K562 (cell line): ENCODE data around the gene CYSTM1. TPM values are rescaled to one million over a fixed set of nuclear protein-coding genes. Genes with fewer than 3 reads are reported as not detected.

Experiments used
- ARID1B ChIP-seq: fragments of 450-650 bp; IDR thresholded peaks from 2 replicates; pipeline ENCODE4 v1.6.1; 2016; ENCODE audit warnings: antibody characterized with exemption, mild to moderate bottlenecking, inconsistent platforms
- ATF7 ChIP-seq: fragments of 450-650 bp; IDR thresholded peaks from 2 replicates; pipeline ENCODE4 v1.7.1; 2014; ENCODE audit warnings: mild to moderate bottlenecking, moderate library complexity
- BMI1 ChIP-seq: fragments of 150-350 bp; IDR thresholded peaks from 2 replicates; pipeline ENCODE4 v1.6.1; 2014; ENCODE audit warnings: low read length
- CHD2 ChIP-seq: IDR thresholded peaks from 2 replicates; pipeline ENCODE4 v1.6.1; 2011; ENCODE audit warnings: low read depth, low read length
- CREB1 ChIP-seq, 2 experiments: sonication (generic) in 1 of 2; formaldehyde crosslinking in 1 of 2; IDR thresholded peaks; 2 replicates each; pipeline versions ENCODE4 v1.6.1 to v1.8.0; 2012 to 2022; ENCODE audit warnings: inconsistent platforms in 1 of 2, mild to moderate bottlenecking in 1 of 2, missing genetic modification reagents in 1 of 2, moderate library complexity in 1 of 2
- CTCFL ChIP-seq: IDR thresholded peaks from 2 replicates; pipeline ENCODE4 v1.6.1; 2011; ENCODE audit warnings: borderline replicate concordance, low read depth, mild to moderate bottlenecking, moderate library complexity, low read length; ENCODE audit not compliant: insufficient read depth, poor library complexity, severe bottlenecking
- DEAF1 ChIP-seq: fragments of 450-650 bp; formaldehyde crosslinking; IDR thresholded peaks from 2 replicates; pipeline ENCODE4 v1.4.0; 2020; ENCODE audit warnings: mild to moderate bottlenecking, moderate library complexity
- HDAC2 ChIP-seq: fragments of 450-650 bp; IDR thresholded peaks from 2 replicates; pipeline ENCODE4 v1.6.1; 2016; ENCODE audit warnings: mild to moderate bottlenecking
- KDM1A ChIP-seq, 2 experiments: fragments of 450-650 bp; IDR thresholded peaks; 2 replicates each; pipeline ENCODE4 v1.6.1; 2016; ENCODE audit warnings: mild to moderate bottlenecking in 2 of 2
- MED1 ChIP-seq: sonication (generic); formaldehyde crosslinking; IDR thresholded peaks from 2 replicates; pipeline ENCODE4 v1.8.1; 2023; ENCODE audit warnings: missing genetic modification reagents, borderline replicate concordance
- NELFE ChIP-seq: IDR thresholded peaks from 2 replicates; pipeline ENCODE4 v1.6.1; 2011; ENCODE audit warnings: mild to moderate bottlenecking; ENCODE audit not compliant: insufficient read depth, insufficient read length
- NFRKB ChIP-seq: fragments of 450-650 bp; IDR thresholded peaks from 2 replicates; pipeline ENCODE4 v1.6.1; 2016; ENCODE audit warnings: low read depth
- NUFIP1 ChIP-seq: fragments of 450-650 bp; IDR thresholded peaks from 2 replicates; pipeline ENCODE4 v1.6.1; 2018; ENCODE audit not compliant: partially characterized antibody
- PML ChIP-seq: IDR thresholded peaks from 2 replicates; pipeline ENCODE4 v1.6.1; 2012; ENCODE audit warnings: low read length, inconsistent platforms
- RBM25 ChIP-seq: fragments of 200-400 bp; formaldehyde crosslinking; IDR thresholded peaks from 2 replicates; pipeline ENCODE4 v1.6.1; 2018; ENCODE audit warnings: low read length, low read depth, moderate library complexity; ENCODE audit not compliant: severe bottlenecking
- SMAD1 ChIP-seq: fragments of 150-350 bp; IDR thresholded peaks from 2 replicates; pipeline ENCODE4 v1.6.1; 2014; ENCODE audit warnings: low read length, low read depth; ENCODE audit not compliant: partially characterized antibody
- TAL1 ChIP-seq: fragments of 450-650 bp; IDR thresholded peaks from 2 replicates; pipeline ENCODE4 v1.6.1; 2016; ENCODE audit warnings: mild to moderate bottlenecking
- ZC3H11A ChIP-seq: IDR thresholded peaks from 2 replicates; pipeline ENCODE4 v1.6.1; 2012; ENCODE audit warnings: low read depth, low read length, improper control_type of control experiment
- ZFX ChIP-seq: sonication (generic); formaldehyde crosslinking; IDR thresholded peaks from 2 replicates; pipeline ENCODE4 v1.8.0; 2022; ENCODE audit warnings: mild to moderate bottlenecking, missing genetic modification reagents, moderate library complexity
- ZKSCAN1 ChIP-seq: fragments of 150-350 bp; IDR thresholded peaks from 2 replicates; pipeline ENCODE4 v1.6.1; 2016; ENCODE audit warnings: low read depth, low read length
- ZKSCAN3 ChIP-seq: fragments of 250-450 bp; sonication (Bioruptor Pico); IDR thresholded peaks from 2 replicates; pipeline ENCODE4 v1.4.0; 2020
- ZNF212 ChIP-seq: fragments of 450-650 bp; formaldehyde crosslinking; IDR thresholded peaks from 2 replicates; pipeline ENCODE4 v1.4.0; 2020; ENCODE audit warnings: mild to moderate bottlenecking
- ZNF232 ChIP-seq: sonication (generic); formaldehyde crosslinking; IDR thresholded peaks from 2 replicates; pipeline ENCODE4 v1.8.0; 2022; ENCODE audit warnings: mild to moderate bottlenecking, missing genetic modification reagents
- ZNF280B ChIP-seq: fragments of 250-450 bp; sonication (Bioruptor Pico); IDR thresholded peaks from 2 replicates; pipeline ENCODE4 v1.5.1; 2021; ENCODE audit warnings: mild to moderate bottlenecking
- ZNF449 ChIP-seq: fragments of 250-450 bp; sonication (Bioruptor Pico); IDR thresholded peaks from 2 replicates; pipeline ENCODE4 v1.8.0; 2022; ENCODE audit warnings: moderate library complexity, mild to moderate bottlenecking, inconsistent platforms
- polyA plus RNA-seq, 8 experiments: library from polyadenylated mRNA; depleted of rRNA in 4 of 8; stranded (reverse) in 5 of 8; unstranded in 3 of 8; fragments of >200 nt; fragmentation: Nextera tagmentation in 2 of 8; fragmentation: Illumina TruSeq in 1 of 8; extraction: Ambion mirVana in 2 of 8; extraction: Trizol in 1 of 8; gene quantifications; 2 replicates each; pipeline versions ENCODE4 v1.2.1 to v1.2.3, GENCODE V29; 2011 to 2014; ENCODE audit warnings: inconsistent platforms in 1 of 8, missing spikeins in 1 of 8
- total RNA-seq, 7 experiments: library from RNA; depleted of rRNA in 6 of 7; stranded (reverse); fragments of >200 nt in 6 of 7; fragmentation: Illumina TruSeq in 2 of 7; extraction: Trizol in 2 of 7; gene quantifications; 2 replicates each; pipeline versions ENCODE4 v1.2.1 to v1.2.3, GENCODE V29; 2011 to 2021; ENCODE audit warnings: low replicate concordance in 1 of 7

Gene CYSTM1
- total and polyA plus RNA-seq, 9 of the 15 experiments (the other 6 are each of a cell fraction or from before 2014, with no cell fraction given): 76.1 to 422 (median 108) TPM

GRCh38 chr5:140175367-140176030, 511 bp downstream of the CYSTM1 start (continued):
- TF ChIP-seq ZNF232 (CRISPR knock-in tag): no peak
- TF ChIP-seq NFRKB: peak; percentile 76
- TF ChIP-seq RBM25: no peak
- TF ChIP-seq CHD2: 0 out of 2 replicates have a peak, but pooled peaks have one; percentile 34
- TF ChIP-seq HDAC2: no peak; the same call in 1 of the 2 replicates
- TF ChIP-seq ZNF449 (CRISPR knock-in tag): no peak
- no peak for TF ChIP-seq ZNF212 (CRISPR knock-in tag)
- no peak for TF ChIP-seq ZNF280B (CRISPR knock-in tag)
- no peak for TF ChIP-seq ZKSCAN3 (CRISPR knock-in tag)
- peak; percentile 21 for TF ChIP-seq CTCFL
- no peak for TF ChIP-seq DEAF1 (CRISPR knock-in tag)
- no peak for TF ChIP-seq NELFE
- TF ChIP-seq NUFIP1: no peak
- TF ChIP-seq ATF7: no peak
- peak; percentile 41 to 54; a peak in 3 of 4 replicates for TF ChIP-seq KDM1A (IDR thresholded peaks at IDR 0.05)
- TF ChIP-seq SMAD1: no peak
- no peak for TF ChIP-seq CREB1 (IDR thresholded peaks at IDR 0.05)
- no peak for TF ChIP-seq CREB1 (CRISPR knock-in tag; IDR thresholded peaks at IDR 0.05)
- TF ChIP-seq BMI1: no peak
- no peak for TF ChIP-seq MED1
- TF ChIP-seq ZC3H11A: no peak
- TF ChIP-seq TAL1: no peak
- TF ChIP-seq ARID1B: no peak
- no peak for TF ChIP-seq ZKSCAN1
- peak; percentile 66 for TF ChIP-seq ZFX
- TF ChIP-seq PML: no peak
